Thoracic aorta endothelial cell (primary cell): Measurements from ENCODE around the gene NDE1. TPM values are rescaled to one million over a fixed set of nuclear protein-coding genes. Genes with fewer than 3 reads are reported as not detected.

ENCODE experiments used
- total RNA-seq: library from RNA; depleted of rRNA; stranded (reverse); fragments of >200 nt; gene quantifications from 2 replicates; pipeline ENCODE4 v1.2.3, GENCODE V29; 2012

The NDE1 gene
- 73.4 and 78.0 TPM in 2 replicates for total RNA-seq

GRCh38 chr16:15650019-15650697 is at the start of gene NDE1:
TSS of gene NDE1 (plus strand) at chr16:15650245. CDS start at chr16:15664779, 14,534 bp downstream.

GRCh38 chr16:15643048-15643945 is 6.7 kb upstream of the NDE1 start, which contains the start of gene MARF1:
TSS of gene MARF1 (minus strand) at chr16:15643154. CDS start at chr16:15639233, 3,921 bp downstream.

Other genes with a start within 250 kb of the NDE1 start
- gene BMERB1, start 215.7 kb upstream of the NDE1 start, total RNA-seq = 19.8 and 20.2 TPM in 2 replicates
- 27.5 and 29.9 TPM in 2 replicates for gene MARF1, start 7.1 kb upstream of the NDE1 start, total RNA-seq
- gene MYH11, start 206.8 kb downstream of the NDE1 start, total RNA-seq = not detected in 2 replicates
- gene CEP20, start 238.4 kb downstream of the NDE1 start, total RNA-seq = 41.0 and 45.7 TPM in 2 replicates